ENCODE results near the gene H2BW2. TPM values are rescaled to one million over a fixed set of nuclear protein-coding genes. Genes with fewer than 3 reads are reported as not detected.
"Not testable (repeated sequence)": the region's sequence is repeated elsewhere in the genome, so short reads cannot be mapped to it uniquely, and the experiment has no call there.

The H2BW2 gene
- total RNA-seq: not detected
- polyA plus RNA-seq (ENCODE audit: insufficient read length in 2 of 2): 1 to 10 TPM; 1.3 to 1.6 TPM
- long read RNA-seq, donor 1, partial matches to known transcripts: 16 of 16 reads
- long read RNA-seq, donor 1, other reads (novel, unspliced or antisense): 0 of 16 reads
- long read RNA-seq, donor 2: 0 reads
- long read RNA-seq, donor 3, partial matches to known transcripts: 0 of 10 reads
- long read RNA-seq, donor 3, other reads (novel, unspliced or antisense): 10 of 10 reads
- long read RNA-seq, donor 4: 0 reads

DNA sequence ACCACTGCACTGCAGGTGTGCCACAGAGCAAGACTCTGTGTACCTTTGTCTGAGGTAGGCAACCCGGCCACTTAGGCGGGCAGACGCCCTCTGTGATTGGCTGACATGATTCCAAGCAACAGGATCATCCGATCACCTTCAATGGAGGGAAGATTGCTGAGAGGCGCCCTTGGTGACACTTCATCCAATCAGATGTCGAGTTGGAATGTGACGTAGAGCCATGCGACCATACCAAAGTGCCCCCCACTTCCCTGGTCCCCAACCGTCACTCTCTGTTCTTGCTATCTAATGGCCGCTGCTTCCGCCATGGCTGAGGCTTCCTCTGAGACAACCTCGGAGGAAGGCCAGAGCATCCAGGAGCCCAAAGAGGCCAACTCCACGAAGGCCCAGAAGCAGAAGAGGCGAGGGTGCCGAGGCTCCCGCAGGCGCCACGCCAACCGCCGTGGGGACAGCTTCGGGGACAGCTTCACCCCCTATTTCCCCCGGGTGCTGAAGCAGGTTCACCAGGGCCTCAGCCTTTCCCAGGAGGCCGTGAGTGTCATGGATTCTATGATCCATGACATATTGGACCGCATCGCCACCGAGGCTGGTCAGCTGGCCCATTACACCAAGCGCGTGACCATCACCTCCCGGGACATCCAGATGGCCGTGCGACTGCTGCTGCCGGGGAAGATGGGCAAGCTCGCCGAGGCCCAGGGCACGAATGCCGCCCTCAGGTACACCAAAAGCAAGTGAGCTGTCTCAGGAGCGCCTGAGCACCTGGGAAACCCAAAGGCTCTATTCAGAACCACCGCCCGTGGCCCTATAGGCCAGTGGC lies at the start of gene H2BW2:
Gene H2BW2 (plus strand): TSS at position 268 of the 817 bp plus-strand sequence. CDS start 39 bp downstream, at position 307.
- H3K4me3 ChIP-seq (ENCODE audit: low read depth, low read length): no peak within 1 kb of the TSS
- DNase-seq (ENCODE audit: low read depth in 4 of 6, low spot score in 6 of 6): no peak
- no peaks in the 10 kb centered on the region for H3K9me3 ChIP-seq (ENCODE audit: control insufficient read depth, insufficient read depth, low read length)
- no peaks in the 10 kb centered on the region for H3K4me1 ChIP-seq (ENCODE audit: control insufficient read depth, insufficient read depth, low read length)
- peaks cover 6% of the 10 kb centered on the region for H3K27me3 ChIP-seq (ENCODE audit: control insufficient read depth, insufficient read depth, low read length)
- H3K27ac ChIP-seq (ENCODE audit: low read depth, low read length): no peak within 1 kb of the TSS
- 91% methylated on average over 38 of the region's 39 CpGs for WGBS (ENCODE audit: insufficient coverage)
- no peaks in the 10 kb centered on the region for H3K36me3 ChIP-seq (ENCODE audit: control insufficient read depth, insufficient read depth, low read length)

DNA sequence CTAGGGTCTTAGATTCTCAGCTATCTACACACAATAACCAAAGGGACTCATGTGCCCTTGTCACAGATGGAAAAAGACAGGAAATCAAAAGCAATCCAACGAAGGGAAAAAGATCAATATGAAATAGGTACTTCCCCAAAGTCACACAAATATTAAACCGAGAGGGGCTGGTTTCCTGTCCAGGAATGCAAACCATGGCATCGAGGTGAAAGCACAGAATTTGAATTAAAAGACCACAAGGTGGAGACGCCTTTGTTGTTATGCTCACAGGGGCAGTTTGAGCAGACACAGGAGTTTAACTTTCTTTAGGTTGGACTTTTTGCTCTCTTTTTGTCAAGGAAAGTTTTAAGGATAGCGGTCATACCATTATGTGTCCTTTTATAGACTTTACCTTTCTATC lies 40.5 kb upstream of the H2BW2 start:
- DNase-seq (ENCODE audit: low read depth in 4 of 6, low spot score in 6 of 6): no peak
- H3K27me3 ChIP-seq (ENCODE audit: control insufficient read depth, insufficient read depth, low read length): peaks cover 21% of the 10 kb centered on the region

DNA sequence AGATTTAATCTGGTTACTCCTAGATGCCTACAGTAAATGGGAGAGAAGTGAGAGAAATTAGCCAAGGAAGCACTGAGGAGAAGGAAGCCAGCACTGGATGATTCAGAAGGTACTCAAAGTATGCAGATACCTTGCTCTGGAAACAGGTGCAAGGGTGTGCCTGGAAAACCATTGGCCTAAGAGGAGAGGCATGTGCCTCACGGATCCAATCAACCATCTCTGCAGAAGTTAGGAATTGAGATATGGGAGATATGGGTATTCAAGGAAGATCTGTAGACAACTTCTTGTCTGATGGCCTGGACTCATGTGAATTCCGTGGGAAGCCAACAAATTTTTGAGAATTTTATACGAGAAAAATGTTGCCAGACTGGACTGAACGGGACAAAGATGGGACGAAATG lies 30.9 kb upstream of the H2BW2 start:
- Histone ChIP-seq H3K4me3 (ENCODE audit: low read depth, low read length) (no peak overlapping the region), H3K4me1 (ENCODE audit: control insufficient read depth, insufficient read depth, low read length) (no peaks in the 10 kb centered on the region), H3K27me3 (ENCODE audit: control insufficient read depth, insufficient read depth, low read length) (peaks cover 11% of the 10 kb centered on the region), H3K9me3 (ENCODE audit: control insufficient read depth, insufficient read depth, low read length) (no peaks in the 10 kb centered on the region), H3K36me3 (ENCODE audit: control insufficient read depth, insufficient read depth, low read length) (no peaks in the 10 kb centered on the region), H3K27ac (ENCODE audit: low read depth, low read length) (no peak overlapping the region)
- no peak for DNase-seq (ENCODE audit: low read depth in 4 of 6, low spot score in 6 of 6)
- 67% methylated on average over 5 of the region's 5 CpGs for WGBS (ENCODE audit: insufficient coverage)

More for the DNA sequence above, 40.5 kb upstream of the H2BW2 start:
- no peaks in the 10 kb centered on the region for H3K4me1 ChIP-seq (ENCODE audit: control insufficient read depth, insufficient read depth, low read length)
- no peaks in the 10 kb centered on the region for H3K9me3 ChIP-seq (ENCODE audit: control insufficient read depth, insufficient read depth, low read length)
- no peak overlapping the region for H3K4me3 ChIP-seq (ENCODE audit: low read depth, low read length)
- H3K36me3 ChIP-seq (ENCODE audit: control insufficient read depth, insufficient read depth, low read length): no peaks in the 10 kb centered on the region
- H3K27ac ChIP-seq (ENCODE audit: low read depth, low read length): no peak overlapping the region
- WGBS (ENCODE audit: insufficient coverage): no CpG with 5 or more reads among the region's 5 CpGs

DNA sequence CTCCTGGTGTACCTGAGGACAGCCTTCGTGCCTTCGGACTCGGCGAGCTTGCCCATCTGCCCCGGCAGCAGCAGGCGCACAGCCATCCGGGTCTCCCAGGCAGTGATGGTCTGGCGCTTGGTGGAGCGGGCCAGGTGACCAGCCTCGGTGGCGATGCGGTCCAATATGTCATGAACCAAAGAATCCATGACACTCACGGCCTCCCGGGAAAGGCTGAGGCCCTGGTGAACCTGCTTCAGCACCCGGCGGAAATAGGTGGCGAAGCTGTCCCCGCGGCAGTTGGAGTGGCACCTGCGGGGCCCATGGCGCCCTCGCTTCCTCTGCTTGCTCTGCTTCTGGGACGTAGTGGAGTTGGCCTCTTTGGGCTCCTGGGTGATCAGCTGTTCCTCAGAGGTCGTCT lies 26.6 kb upstream of the H2BW2 start:
- DNase-seq (ENCODE audit: low read depth in 4 of 6, low spot score in 6 of 6): no peak
- H3K27me3 ChIP-seq (ENCODE audit: control insufficient read depth, insufficient read depth, low read length): peaks cover 5% of the 10 kb centered on the region
- no peak overlapping the region for H3K4me3 ChIP-seq (ENCODE audit: low read depth, low read length)
- no peak overlapping the region for H3K27ac ChIP-seq (ENCODE audit: low read depth, low read length)
- no peaks in the 10 kb centered on the region for H3K4me1 ChIP-seq (ENCODE audit: control insufficient read depth, insufficient read depth, low read length)
- WGBS (ENCODE audit: insufficient coverage): 90% methylated on average over 24 of the region's 24 CpGs
- no peaks in the 10 kb centered on the region for H3K9me3 ChIP-seq (ENCODE audit: control insufficient read depth, insufficient read depth, low read length)
- no peaks in the 10 kb centered on the region for H3K36me3 ChIP-seq (ENCODE audit: control insufficient read depth, insufficient read depth, low read length)

DNA sequence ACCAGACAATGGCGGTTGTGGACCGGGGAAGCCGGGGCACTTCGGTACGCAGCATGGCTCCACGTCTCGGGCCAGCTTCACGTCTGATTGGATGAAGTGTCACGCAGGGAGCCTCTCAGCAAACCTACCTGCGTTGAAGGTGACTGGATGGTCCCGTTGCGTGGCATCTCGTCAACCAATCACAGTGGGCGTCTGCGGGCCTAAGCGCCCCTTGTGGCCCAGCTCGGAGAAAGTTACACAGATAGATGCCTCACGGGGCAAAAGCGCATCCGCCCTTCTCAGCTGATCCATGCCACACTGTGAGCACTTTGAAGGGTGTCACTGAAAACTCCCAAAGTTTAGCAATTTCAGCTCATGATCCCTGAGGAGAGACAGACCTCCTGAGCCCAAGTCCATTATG lies 26.1 kb upstream of the H2BW2 start, which contains the start of gene H2BW1:
Gene H2BW1 (minus strand): TSS at position 103 of the 400 bp plus-strand sequence. CDS start 132 bp downstream, outside the sequence.
- Histone ChIP-seq H3K9me3 (ENCODE audit: control insufficient read depth, insufficient read depth, low read length) (no peaks in the 10 kb centered on the region), H3K4me1 (ENCODE audit: control insufficient read depth, insufficient read depth, low read length) (no peaks in the 10 kb centered on the region), H3K27ac (ENCODE audit: low read depth, low read length) (no peak within 1 kb of the TSS), H3K4me3 (ENCODE audit: low read depth, low read length) (no peak within 1 kb of the TSS), H3K36me3 (ENCODE audit: control insufficient read depth, insufficient read depth, low read length) (no peaks in the 10 kb centered on the region), H3K27me3 (ENCODE audit: control insufficient read depth, insufficient read depth, low read length) (peaks cover 5% of the 10 kb centered on the region)
- DNase-seq (ENCODE audit: low read depth in 4 of 6, low spot score in 6 of 6): no peak
- 85% methylated on average over 20 of the region's 20 CpGs for WGBS (ENCODE audit: insufficient coverage)

DNA sequence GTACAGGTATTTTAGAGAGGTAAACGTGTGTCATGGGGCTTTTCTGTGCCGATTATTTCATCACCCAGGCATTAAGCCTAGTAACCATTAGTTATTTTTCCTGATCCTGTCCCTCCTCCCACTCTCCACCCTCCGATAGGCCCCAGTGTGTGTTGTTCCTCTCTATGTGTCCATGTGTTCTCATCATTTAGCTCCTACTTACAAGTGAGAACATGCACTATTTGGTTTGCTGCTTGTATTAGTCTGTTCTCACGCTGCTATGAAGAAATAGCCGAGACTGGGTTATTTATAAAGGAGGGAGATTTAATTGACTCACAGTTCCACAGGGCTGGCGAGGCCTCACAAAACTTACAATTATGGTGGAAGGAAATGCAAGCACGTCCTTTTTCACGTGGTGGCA lies 24.2 kb upstream of the H2BW2 start:
- not testable (repeated sequence) for H3K9me3 ChIP-seq (ENCODE audit: control insufficient read depth, insufficient read depth, low read length); H3K36me3 ChIP-seq (ENCODE audit: control insufficient read depth, insufficient read depth, low read length); DNase-seq (ENCODE audit: low read depth in 4 of 6, low spot score in 6 of 6); H3K4me1 ChIP-seq (ENCODE audit: control insufficient read depth, insufficient read depth, low read length); H3K27me3 ChIP-seq (ENCODE audit: control insufficient read depth, insufficient read depth, low read length); H3K4me3 ChIP-seq (ENCODE audit: low read depth, low read length); H3K27ac ChIP-seq (ENCODE audit: low read depth, low read length)
- 46% methylated on average over 4 of the region's 8 CpGs for WGBS (ENCODE audit: insufficient coverage)

DNA sequence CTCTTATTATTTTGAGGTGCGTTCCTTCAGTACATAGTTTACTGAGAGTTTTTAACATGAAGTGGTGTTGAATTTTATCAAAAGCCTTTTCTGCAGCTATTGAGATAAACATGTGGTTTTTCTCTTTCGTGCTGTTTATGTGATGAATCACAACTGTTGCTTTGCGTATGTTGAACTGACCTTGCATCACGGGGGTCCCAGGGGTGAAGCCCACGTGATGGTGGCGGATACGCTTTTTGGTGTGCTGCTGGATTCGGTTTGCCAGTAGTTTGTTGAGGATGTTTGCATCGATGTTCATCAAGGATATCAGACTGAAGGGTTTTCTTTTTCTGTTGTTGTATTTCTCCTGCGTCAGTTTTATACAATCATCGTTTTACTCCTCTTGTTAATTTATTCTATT lies 21.6 kb upstream of the H2BW2 start:
- DNase-seq (ENCODE audit: low read depth in 4 of 6, low spot score in 6 of 6): no peak
- WGBS (ENCODE audit: insufficient coverage): 84% methylated on average over 8 of the region's 11 CpGs
- peaks cover 2% of the 10 kb centered on the region for H3K27me3 ChIP-seq (ENCODE audit: control insufficient read depth, insufficient read depth, low read length)
- H3K27ac ChIP-seq (ENCODE audit: low read depth, low read length): no peak overlapping the region
- H3K4me3 ChIP-seq (ENCODE audit: low read depth, low read length): no peak overlapping the region
- no peaks in the 10 kb centered on the region for H3K9me3 ChIP-seq (ENCODE audit: control insufficient read depth, insufficient read depth, low read length)
- no peaks in the 10 kb centered on the region for H3K36me3 ChIP-seq (ENCODE audit: control insufficient read depth, insufficient read depth, low read length)
- H3K4me1 ChIP-seq (ENCODE audit: control insufficient read depth, insufficient read depth, low read length): no peaks in the 10 kb centered on the region

DNA sequence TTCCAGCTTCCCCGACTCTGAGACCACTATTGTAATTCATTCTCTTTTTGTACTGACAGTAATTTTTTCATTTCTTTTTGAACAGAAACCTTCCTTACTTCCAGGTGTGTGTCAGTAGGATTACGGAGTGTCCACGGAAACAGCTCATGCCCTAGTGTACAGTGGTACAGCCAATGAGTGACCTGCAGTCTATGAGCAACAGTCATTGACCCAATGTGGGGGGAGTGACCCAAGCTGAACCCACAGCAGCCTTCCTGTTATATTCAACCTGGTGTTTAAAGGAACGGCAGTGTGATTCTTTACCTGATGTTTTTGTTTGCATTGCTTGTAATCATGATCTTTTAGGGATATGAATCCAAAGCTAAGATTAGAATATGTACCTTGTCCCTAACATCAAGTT lies 1.2 kb downstream of the H2BW2 start:
- 79% methylated on average over 2 of the region's 4 CpGs for WGBS (ENCODE audit: insufficient coverage)
- H3K9me3 ChIP-seq (ENCODE audit: control insufficient read depth, insufficient read depth, low read length): no peaks in the 10 kb centered on the region

DNA sequence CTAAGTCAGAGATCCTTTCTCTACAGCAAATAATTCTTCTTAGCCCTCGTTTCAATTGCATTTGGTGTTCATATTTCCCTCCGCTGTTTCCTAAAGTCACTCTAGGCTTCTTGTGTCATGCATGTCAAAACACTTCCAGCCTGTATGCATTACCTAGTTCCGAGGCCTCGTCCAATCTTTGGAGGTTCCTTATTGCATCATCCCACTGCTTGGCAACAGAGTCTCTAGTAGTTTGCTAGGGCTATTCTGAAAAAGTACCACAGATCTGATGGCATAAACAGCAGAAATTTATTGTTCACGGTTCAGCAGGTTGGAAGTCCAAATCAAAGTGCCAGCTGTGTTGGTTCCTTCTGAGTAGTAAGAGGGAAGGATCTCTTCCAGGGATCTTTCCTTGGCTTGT lies 5.9 kb downstream of the H2BW2 start:
- peaks cover 6% of the 10 kb centered on the region for H3K27me3 ChIP-seq (ENCODE audit: control insufficient read depth, insufficient read depth, low read length)
- no peak overlapping the region for H3K27ac ChIP-seq (ENCODE audit: low read depth, low read length)
- no peaks in the 10 kb centered on the region for H3K4me1 ChIP-seq (ENCODE audit: control insufficient read depth, insufficient read depth, low read length)
- no peaks in the 10 kb centered on the region for H3K9me3 ChIP-seq (ENCODE audit: control insufficient read depth, insufficient read depth, low read length)
- DNase-seq (ENCODE audit: low read depth in 4 of 6, low spot score in 6 of 6): no peak
- no peak overlapping the region for H3K4me3 ChIP-seq (ENCODE audit: low read depth, low read length)
- H3K36me3 ChIP-seq (ENCODE audit: control insufficient read depth, insufficient read depth, low read length): no peaks in the 10 kb centered on the region
- WGBS (ENCODE audit: insufficient coverage): 89% methylated on average over 5 of the region's 5 CpGs

More for the DNA sequence above, 1.2 kb downstream of the H2BW2 start:
- no peaks in the 10 kb centered on the region for H3K36me3 ChIP-seq (ENCODE audit: control insufficient read depth, insufficient read depth, low read length)
- no peak for DNase-seq (ENCODE audit: low read depth in 4 of 6, low spot score in 6 of 6)
- no peak overlapping the region for H3K4me3 ChIP-seq (ENCODE audit: low read depth, low read length)
- H3K4me1 ChIP-seq (ENCODE audit: control insufficient read depth, insufficient read depth, low read length): no peaks in the 10 kb centered on the region
- no peak overlapping the region for H3K27ac ChIP-seq (ENCODE audit: low read depth, low read length)
- peaks cover 6% of the 10 kb centered on the region for H3K27me3 ChIP-seq (ENCODE audit: control insufficient read depth, insufficient read depth, low read length)

DNA sequence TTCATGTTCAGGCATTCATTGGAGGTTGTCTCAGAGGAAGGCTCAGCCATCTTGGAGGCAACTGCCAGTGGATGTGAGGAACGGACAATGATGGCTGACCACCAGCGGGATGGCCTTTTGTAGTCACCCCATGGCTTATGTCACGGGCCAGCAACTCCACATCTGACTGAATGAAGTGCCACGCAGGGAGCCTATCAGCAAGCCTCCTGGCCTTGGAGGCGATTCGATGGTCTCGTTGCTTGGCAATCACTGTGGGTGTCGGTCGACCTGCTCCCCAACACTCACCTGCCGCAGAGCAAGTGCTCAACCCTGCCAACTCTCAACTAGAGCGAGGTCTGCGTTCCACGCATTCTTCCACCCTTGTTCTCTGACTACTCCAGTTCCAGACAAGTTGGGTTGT lies 7.4 kb downstream of the H2BW2 start:
- peaks cover 6% of the 10 kb centered on the region for H3K27me3 ChIP-seq (ENCODE audit: control insufficient read depth, insufficient read depth, low read length)

More for the DNA sequence above, 7.4 kb downstream of the H2BW2 start:
- Histone ChIP-seq H3K9me3 (ENCODE audit: control insufficient read depth, insufficient read depth, low read length) (no peaks in the 10 kb centered on the region), H3K27ac (ENCODE audit: low read depth, low read length) (no peak overlapping the region), H3K36me3 (ENCODE audit: control insufficient read depth, insufficient read depth, low read length) (no peaks in the 10 kb centered on the region), H3K4me1 (ENCODE audit: control insufficient read depth, insufficient read depth, low read length) (no peaks in the 10 kb centered on the region), H3K4me3 (ENCODE audit: low read depth, low read length) (no peak overlapping the region)
- DNase-seq (ENCODE audit: low read depth in 4 of 6, low spot score in 6 of 6): no peak
- 85% methylated on average over 13 of the region's 13 CpGs for WGBS (ENCODE audit: insufficient coverage)

Measured in spinal cord (tissue), 10 donors.